Fibroblast of mammary gland (primary cell): Measurements from ENCODE around the gene KCNIP3.
A peak's percentile ranks its signal among the peaks of the same experiment; 100 is the strongest.

ENCODE experiments used
- DNase-seq: peaks from one replicate; pipeline ENCODE4 v3.0.0-alpha.2; 2010; ENCODE audit warnings: low read depth
- H3K4me3 ChIP-seq: 2 replicates; pipeline ENCODE4 v1.5.1; 2011; ENCODE audit warnings: low read depth, mild to moderate bottlenecking, low read length, moderate library complexity; ENCODE audit not compliant: control insufficient read depth
- TF ChIP-seq, protein P1 (sequence below): conservative IDR thresholded peaks from 2 replicates; pipeline ENCODE4 v1.5.1; 2011; ENCODE audit warnings: low read depth, low read length, inconsistent platforms; ENCODE audit not compliant: control insufficient read depth, insufficient read depth

Gene KCNIP3

DNA sequence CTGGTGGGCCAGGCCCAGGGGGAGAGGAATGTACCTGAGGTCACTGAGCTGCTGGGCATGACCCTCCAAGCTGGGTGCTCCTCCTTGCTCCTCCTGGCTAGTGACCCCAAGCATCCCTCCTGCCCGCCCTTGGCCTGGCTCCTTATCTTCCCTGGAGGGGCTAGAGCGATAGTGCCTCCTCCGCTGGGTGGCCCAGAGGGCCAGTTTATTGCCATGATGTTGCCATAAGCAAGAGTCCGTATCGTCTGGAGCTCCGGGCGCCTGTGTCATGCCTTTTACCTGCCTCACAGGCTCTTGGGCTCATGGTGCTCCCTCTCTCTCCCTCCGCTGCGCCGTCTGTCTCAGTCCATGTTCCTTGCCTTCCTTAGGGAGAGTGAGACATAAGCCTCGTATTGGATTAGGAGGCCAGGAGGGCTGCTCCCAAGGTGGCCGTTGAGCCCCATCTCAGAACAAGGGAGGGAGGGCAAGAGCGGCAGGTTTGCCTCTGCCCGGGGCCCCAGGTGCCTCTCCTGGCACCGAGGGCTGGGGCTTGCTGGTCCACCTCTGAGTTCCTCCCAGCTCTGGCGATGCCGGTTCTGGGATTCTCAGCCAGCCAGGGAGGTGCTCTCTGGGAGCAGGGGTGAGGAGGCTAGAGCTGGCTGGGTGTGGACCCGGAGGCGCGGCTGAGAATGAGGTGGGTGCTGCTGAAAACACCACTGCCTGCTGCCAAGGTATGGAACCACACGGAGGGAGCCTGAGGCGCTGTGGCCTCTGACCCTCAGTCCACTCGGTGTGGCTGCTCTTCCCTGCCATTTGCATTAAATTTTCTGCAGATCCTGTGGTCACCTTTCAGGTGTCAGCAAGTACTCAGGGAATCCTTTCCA, 22.6 kb downstream of the KCNIP3 start:
- no peak overlapping the region for H3K4me3 ChIP-seq
- no peak for DNase-seq
- TF ChIP-seq, protein P1, sequence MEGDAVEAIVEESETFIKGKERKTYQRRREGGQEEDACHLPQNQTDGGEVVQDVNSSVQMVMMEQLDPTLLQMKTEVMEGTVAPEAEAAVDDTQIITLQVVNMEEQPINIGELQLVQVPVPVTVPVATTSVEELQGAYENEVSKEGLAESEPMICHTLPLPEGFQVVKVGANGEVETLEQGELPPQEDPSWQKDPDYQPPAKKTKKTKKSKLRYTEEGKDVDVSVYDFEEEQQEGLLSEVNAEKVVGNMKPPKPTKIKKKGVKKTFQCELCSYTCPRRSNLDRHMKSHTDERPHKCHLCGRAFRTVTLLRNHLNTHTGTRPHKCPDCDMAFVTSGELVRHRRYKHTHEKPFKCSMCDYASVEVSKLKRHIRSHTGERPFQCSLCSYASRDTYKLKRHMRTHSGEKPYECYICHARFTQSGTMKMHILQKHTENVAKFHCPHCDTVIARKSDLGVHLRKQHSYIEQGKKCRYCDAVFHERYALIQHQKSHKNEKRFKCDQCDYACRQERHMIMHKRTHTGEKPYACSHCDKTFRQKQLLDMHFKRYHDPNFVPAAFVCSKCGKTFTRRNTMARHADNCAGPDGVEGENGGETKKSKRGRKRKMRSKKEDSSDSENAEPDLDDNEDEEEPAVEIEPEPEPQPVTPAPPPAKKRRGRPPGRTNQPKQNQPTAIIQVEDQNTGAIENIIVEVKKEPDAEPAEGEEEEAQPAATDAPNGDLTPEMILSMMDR = no peak

DNA sequence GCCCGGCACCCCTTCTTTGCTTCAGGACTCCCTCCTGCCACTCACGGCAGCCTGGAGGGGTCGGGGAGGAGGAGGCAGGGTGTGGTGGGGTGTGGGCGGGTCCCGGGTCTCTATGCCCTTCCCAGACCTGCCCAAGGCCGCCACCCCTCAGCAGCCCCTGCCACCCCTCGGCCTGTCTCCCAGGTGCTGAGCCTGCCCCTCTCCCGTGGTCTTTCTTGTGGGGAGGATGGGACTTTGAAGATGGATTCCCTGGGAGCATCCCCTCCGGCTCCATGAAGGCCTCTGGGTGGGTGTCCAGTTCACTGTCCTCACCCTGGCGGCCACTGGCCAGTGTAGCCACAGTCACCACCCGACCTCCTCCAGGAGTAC, 23.2 kb downstream of the KCNIP3 start:
- H3K4me3 ChIP-seq = no peak overlapping the region
- no peak for DNase-seq
- TF ChIP-seq, protein P1 = no peak

DNA sequence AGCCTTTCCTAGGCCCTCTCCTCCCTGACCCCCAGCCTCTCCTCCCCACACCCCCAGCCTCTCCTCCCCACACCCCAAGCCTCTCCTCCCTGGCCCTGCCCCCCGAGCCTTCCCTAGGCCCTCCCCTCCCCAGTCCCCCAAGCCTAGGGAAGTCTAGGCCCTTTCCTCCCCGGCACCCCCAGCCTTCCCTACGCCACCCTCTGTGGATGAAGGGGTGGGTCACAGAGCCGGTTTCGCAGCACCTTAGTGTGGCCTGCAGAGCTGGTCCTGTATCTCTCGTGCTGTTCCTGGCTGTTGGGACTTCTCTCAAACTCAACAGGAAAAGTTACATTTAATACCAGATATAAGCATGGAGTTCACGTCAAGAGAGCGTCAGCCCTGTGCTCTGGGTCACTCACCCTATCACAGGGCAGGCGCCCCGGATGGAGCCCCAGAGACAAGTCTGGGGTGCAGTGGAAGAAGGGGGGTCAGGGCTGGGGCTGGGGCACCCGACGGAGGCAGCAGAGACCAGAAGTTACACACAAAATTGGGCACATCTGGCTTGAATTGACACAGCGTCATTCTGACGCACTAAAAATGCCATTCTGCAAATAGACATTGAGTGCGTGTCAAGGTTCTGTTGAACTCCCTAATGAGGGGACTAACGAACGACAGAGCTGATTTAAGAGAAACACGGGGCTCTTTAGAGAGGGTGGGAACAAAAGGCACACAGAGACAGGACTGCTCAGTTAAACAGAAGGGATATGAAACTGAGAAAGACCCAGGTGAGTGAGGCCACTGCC, 24.0 kb downstream of the KCNIP3 start:
- no peak overlapping the region for H3K4me3 ChIP-seq
- TF ChIP-seq, protein P1 = no peak
- DNase-seq = peak; percentile 41

DNA sequence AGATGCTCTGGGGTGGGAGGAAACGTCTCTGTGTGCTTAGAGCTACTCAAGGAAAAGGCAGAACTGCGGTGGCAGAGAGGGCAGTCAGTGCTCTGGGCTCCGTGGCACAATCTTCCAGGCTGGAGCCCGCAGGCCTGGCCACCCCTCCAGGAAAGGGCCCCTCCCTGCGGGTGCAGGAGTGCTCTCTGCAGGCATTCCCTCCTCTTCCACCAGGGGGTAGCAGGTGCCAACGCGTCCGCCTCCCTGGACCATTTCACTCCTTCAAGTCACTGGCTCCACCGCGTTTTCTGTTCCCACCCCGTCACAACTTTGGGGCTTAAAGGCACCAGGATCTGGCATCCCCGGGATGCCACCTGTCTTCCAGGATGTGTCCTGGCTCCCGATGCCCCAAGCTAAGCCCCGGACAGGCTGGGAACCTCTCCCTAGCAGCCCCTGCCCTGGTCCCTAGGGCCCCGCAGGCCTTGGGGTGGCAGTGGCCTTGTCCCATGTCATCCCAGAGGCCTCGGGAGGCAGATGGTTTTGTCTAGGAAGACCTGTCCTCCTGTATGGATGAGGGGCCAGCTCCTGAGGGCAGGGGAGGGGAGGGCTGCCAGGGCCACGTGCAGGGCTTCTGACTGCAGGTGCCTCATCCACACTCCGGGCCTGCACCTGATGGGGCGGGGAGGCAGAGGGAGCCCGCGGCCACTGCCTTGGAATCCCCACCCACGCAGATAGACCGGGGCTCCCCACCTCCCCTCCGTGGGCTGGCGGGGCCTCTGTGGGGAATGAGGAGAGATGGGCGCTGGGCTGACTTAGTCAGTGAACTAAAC, 26.4 kb downstream of the KCNIP3 start:
- no peak for DNase-seq
- TF ChIP-seq, protein P1 = peak; percentile 41

DNA sequence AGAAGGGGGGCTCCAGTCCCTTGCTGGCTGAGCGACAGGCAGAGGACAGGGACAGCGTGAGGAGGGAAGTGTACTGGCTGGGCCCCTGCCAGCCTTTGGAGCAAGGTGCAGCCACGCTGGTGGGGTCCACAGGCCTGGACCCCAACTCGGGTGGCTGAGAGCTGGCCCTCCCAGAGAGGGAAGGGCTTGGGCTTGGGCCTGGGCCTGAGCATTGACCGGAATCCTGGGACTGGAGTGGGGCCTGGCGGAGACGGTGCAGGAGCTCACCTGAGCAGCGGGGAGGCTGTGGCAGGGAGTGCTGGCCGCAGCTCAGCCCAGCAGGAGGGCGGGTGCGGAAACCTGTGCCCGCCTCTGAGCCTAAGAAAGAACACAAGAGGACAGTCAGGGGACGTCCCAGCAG, 27.9 kb downstream of the KCNIP3 start:
- DNase-seq = no peak
- no peak overlapping the region for H3K4me3 ChIP-seq
- TF ChIP-seq, protein P1 = no peak

More for the DNA sequence above, 26.4 kb downstream of the KCNIP3 start:
- no peak overlapping the region for H3K4me3 ChIP-seq

DNA sequence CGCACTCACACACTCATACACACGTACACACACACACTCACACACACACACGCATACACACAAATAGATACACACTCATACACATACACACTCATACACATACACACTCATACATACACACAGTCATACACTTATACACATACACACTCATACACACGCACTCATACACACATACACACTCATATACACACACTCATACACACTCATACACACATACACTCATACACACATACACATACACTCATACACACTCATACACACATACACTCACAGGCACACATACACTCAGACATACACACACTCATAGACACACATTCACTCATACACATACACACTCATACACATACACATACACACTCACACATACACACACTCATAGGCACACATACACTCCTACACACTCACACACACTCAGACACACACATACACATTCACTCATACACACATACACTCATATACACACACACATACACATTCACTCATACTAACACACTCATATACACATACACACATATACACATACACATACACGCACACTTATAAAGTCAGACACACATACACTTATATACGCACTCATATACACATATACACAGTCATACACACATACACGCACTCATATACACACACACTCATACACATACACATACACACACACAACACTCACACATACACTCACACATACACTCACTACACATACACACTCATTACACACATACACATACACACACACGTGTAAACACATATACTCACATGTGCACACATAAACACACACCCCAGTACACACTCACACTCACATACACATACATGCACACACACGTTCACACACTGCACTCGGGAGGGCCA, 28.7 kb downstream of the KCNIP3 start:
- TF ChIP-seq, protein P1 = no peak
- DNase-seq = no peak
- no peak overlapping the region for H3K4me3 ChIP-seq
